Memory B cell (primary cell): ENCODE measurements around the gene VSTM4.

Experiments
- ATAC-seq: fragments of 150-1000 bp; cut with Tn5 transposase; 2 replicates; pipeline ENCODE4 v1.10.0; 2021; ENCODE audit warnings: low read depth, mild to moderate bottlenecking, moderate library complexity
- DNase-seq, 2 donors: peaks; one replicate each; pipeline ENCODE4 v3.0.0; 2022; ENCODE audit warnings: low spot score in 2 of 2
- H3K27ac Mint-ChIP-seq: one replicate; pipeline ENCODE4 v1.8.0; 2022; ENCODE audit warnings: mild to moderate bottlenecking, moderate library complexity, mixed read lengths
- H3K27me3 Mint-ChIP-seq: one replicate; pipeline ENCODE4 v1.8.0; 2022; ENCODE audit warnings: mixed read lengths
- H3K36me3 Mint-ChIP-seq: one replicate; pipeline ENCODE4 v1.8.0; 2022; ENCODE audit warnings: mild to moderate bottlenecking, mixed read lengths
- H3K4me1 Mint-ChIP-seq: one replicate; pipeline ENCODE4 v1.8.0; 2022; ENCODE audit warnings: mixed read lengths
- H3K4me3 Mint-ChIP-seq: one replicate; pipeline ENCODE4 v1.8.0; 2022; ENCODE audit warnings: mild to moderate bottlenecking, moderate library complexity, mixed read lengths
- H3K9me3 Mint-ChIP-seq: one replicate; pipeline ENCODE4 v1.8.0; 2022; ENCODE audit warnings: mixed read lengths

Gene VSTM4

DNA sequence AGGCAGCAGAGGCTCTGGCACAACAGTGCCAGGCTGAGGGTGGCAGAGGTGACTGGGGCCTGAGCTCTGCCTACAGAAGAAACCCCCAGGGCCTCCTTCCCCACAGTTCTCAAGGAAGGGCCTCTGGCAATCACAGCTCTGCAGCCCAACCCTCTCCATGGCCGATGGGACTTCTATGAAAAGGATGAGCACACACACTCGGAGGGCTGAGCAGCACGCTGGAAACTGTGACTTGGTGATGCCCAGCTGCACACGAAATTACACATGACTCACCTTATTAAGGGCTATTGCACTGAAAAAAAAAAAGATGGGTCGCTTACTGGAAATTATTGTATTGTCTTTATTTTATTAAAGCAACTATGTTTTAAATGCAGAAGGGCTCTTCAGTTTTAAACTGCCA, 132.7 kb downstream of the VSTM4 start:
- no peak overlapping the region for H3K4me3 Mint-ChIP-seq
- H3K27ac Mint-ChIP-seq: no peak overlapping the region
- H3K36me3 Mint-ChIP-seq: peaks cover 39% of the 10 kb centered on the region

DNA sequence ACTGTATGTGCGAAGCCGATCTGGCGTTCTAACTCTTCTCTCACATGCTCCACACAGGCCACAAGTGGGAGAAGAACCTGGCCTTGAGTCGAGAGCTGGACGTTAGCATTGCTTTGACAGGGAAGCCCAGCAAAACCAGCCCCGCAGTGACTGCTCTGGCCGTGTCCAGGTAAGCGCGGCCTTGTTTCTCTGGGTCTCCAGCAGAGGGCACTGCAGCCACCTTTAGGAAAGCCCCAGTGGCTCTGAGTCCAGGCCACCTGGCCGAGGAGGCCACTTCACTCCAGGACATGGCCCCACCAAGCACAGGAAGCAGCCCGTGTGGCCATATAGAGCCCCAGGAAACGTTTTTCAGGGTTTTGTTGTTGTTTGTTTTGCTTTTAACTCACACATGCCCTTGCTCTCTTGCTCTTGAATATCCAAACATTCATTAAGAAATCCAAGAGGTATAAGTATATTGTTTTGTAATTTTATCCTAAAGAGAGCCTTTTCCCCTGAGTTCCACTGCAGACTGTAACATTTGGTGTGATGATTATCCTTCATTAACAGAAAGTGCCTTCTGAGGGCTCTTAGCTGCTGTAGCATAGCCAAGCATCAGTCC, 133.9 kb downstream of the VSTM4 start:
- ATAC-seq (peak; percentile 57), DNase-seq (peak; percentile 25 to 54)
- no peak overlapping the region for H3K27ac Mint-ChIP-seq
- H3K4me3 Mint-ChIP-seq: no peak overlapping the region
- H3K4me1 Mint-ChIP-seq: peaks cover 3% of the 10 kb centered on the region
- no peaks in the 10 kb centered on the region for H3K9me3 Mint-ChIP-seq
- H3K36me3 Mint-ChIP-seq: peaks cover 48% of the 10 kb centered on the region
- no peaks in the 10 kb centered on the region for H3K27me3 Mint-ChIP-seq

More for the DNA sequence above, 132.7 kb downstream of the VSTM4 start:
- DNase-seq: no peak
- Mint-ChIP-seq H3K4me1 (peaks cover 3% of the 10 kb centered on the region), H3K27me3 (no peaks in the 10 kb centered on the region), H3K9me3 (no peaks in the 10 kb centered on the region)
- ATAC-seq: no peak

DNA sequence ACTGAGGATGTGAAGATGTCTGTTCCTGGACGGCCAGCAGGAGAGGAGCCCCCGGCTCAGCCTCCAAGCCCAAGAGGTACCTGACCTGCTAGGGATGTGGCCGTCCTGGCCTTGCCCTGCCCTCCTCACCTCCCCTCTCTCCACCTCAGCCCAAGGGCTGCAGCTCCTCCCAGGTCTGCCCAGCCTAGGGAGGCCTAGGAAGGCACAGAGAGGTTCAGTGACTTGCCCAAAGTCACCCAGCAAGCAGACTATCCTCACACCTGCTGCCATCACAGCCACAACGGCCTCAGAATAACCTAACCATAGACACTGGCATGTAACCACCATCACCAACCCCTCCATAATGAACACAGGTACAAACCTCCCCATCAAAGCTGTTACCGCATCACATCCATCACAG, 137.0 kb downstream of the VSTM4 start:
- Mint-ChIP-seq H3K4me1 (peaks cover 6% of the 10 kb centered on the region), H3K27ac (peak overlapping the region; percentile 54), H3K4me3 (no peak overlapping the region), H3K27me3 (no peaks in the 10 kb centered on the region), H3K36me3 (peaks cover 54% of the 10 kb centered on the region), H3K9me3 (no peaks in the 10 kb centered on the region)
- ATAC-seq: no peak
- DNase-seq: no peak

DNA sequence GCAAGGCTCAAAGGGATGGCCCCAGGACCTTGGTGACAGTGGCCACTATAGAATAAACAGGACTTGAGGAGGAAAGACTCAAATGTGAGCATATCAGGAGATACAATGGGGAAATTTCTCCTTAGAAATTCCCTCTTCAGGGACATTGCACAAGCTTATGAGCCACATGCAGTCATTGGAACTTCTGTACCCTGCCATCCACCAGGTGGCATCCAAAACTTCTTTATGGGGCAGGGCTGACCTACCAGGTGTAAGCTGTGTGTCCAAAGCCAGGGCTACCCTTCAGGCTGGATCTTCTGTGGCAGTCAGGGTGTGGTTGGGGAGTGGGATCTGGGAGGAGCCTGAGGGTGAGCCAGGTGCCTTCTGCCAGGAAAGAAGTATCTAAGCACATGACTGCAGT, 139.1 kb downstream of the VSTM4 start:
- H3K27ac Mint-ChIP-seq: peak overlapping the region; percentile 31
- no peaks in the 10 kb centered on the region for H3K9me3 Mint-ChIP-seq
- H3K4me3 Mint-ChIP-seq: no peak overlapping the region
- ATAC-seq: no peak
- peaks cover 6% of the 10 kb centered on the region for H3K4me1 Mint-ChIP-seq
- no peaks in the 10 kb centered on the region for H3K27me3 Mint-ChIP-seq
- peaks cover 55% of the 10 kb centered on the region for H3K36me3 Mint-ChIP-seq
- no peak for DNase-seq

DNA sequence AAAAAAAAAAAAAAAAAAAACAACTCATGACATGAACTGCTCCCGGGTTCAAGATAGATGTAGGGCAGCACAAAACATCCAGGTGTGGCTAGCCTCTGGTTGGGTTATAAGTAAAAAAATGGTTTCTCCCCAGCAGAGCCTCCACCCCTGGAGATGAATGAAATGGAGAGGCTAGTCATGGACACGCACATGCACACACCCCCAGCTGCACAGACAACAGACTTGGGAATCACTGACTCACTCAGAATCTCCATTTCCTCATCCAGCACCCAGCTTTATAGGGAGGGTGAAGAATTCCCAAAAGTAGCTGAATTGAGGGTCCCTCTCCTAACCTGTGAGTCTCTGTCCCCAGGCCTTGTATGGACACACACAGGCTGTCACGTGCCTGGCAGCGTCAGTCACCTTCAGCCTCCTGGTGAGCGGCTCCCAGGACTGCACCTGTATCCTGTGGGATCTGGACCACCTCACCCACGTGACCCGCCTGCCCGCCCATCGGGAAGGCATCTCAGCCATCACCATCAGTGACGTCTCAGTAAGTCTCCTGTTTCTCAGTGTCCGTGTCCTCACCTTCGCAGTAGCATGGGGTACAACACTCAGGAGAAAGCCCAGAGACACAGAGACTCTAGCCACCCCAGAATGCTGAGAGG, 140.7 kb downstream of the VSTM4 start:
- DNase-seq: no peak
- H3K36me3 Mint-ChIP-seq: peaks cover 59% of the 10 kb centered on the region
- H3K27ac Mint-ChIP-seq: peak overlapping the region; percentile 31
- H3K4me3 Mint-ChIP-seq: no peak overlapping the region
- no peak for ATAC-seq
- no peaks in the 10 kb centered on the region for H3K9me3 Mint-ChIP-seq
- H3K4me1 Mint-ChIP-seq: peaks cover 6% of the 10 kb centered on the region
- H3K27me3 Mint-ChIP-seq: no peaks in the 10 kb centered on the region

DNA sequence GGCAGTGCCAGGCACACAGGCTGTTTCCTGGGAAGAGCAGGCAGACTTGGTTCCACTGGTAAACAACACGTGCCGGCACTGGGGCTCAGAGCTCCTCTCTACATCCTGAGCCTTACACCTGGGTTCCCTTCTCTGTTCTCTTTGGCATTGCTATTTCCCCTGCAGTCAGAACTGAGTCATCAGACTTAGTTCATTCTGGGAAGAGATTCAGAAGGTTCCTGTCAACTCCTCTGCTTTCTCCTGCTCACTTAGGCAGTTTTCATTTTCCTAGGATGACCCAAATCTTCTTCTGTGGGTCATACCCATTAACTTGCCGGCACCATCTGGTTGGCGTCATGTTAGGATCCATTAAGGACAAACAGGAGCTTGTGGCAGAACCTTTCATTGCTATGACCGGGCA, 142.3 kb downstream of the VSTM4 start:
- Mint-ChIP-seq H3K4me3 (no peak overlapping the region), H3K4me1 (peaks cover 3% of the 10 kb centered on the region), H3K9me3 (no peaks in the 10 kb centered on the region), H3K36me3 (peaks cover 53% of the 10 kb centered on the region), H3K27me3 (no peaks in the 10 kb centered on the region), H3K27ac (peak overlapping the region; percentile 4)
- ATAC-seq (no peak), DNase-seq (no peak)

DNA sequence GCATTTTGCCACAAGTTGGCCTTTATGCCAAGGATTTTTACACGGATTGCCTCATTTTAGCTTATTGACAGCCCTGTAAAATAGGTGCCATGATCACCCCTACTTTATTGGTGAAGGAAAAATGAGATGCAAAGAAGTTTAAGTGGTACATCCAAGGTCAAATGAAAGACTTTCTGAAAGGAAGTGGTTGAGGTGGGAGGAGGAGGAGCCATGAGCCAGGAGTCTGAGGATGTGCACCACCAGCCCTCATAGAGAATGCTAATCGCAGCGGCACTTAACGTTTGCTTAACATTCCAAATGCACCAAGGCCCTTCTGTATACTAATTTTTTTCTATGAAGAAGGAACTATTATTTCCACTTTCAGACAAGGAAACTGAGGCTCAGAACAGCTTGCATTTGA, 144.7 kb downstream of the VSTM4 start:
- Mint-ChIP-seq H3K27me3 (no peaks in the 10 kb centered on the region), H3K4me1 (peaks cover 8% of the 10 kb centered on the region), H3K4me3 (no peak overlapping the region), H3K27ac (no peak overlapping the region), H3K36me3 (peaks cover 51% of the 10 kb centered on the region), H3K9me3 (no peaks in the 10 kb centered on the region)
- DNase-seq (no peak), ATAC-seq (no peak)

DNA sequence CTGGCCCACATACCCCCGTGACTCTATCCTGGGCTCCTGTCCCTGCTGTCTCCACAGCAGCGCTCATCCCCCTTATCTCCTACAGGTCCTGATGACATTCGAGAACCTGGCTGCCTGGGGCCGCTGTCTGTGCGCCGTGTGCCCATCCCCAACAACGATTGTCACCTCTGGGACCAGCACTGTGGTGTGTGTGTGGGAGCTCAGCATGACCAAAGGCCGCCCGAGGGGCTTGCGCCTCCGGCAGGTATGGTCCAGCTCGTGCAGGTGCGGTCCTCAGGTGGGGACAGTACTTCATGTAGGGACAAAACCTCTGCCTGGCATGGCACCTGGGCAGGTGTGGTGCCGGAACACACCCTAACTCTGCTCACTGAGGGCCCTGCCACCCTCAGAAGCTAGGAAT, 145.3 kb downstream of the VSTM4 start:
- Mint-ChIP-seq H3K4me1 (peaks cover 6% of the 10 kb centered on the region), H3K27ac (no peak overlapping the region), H3K27me3 (no peaks in the 10 kb centered on the region), H3K36me3 (peaks cover 52% of the 10 kb centered on the region), H3K9me3 (no peaks in the 10 kb centered on the region), H3K4me3 (no peak overlapping the region)
- no peak for DNase-seq
- ATAC-seq: no peak

DNA sequence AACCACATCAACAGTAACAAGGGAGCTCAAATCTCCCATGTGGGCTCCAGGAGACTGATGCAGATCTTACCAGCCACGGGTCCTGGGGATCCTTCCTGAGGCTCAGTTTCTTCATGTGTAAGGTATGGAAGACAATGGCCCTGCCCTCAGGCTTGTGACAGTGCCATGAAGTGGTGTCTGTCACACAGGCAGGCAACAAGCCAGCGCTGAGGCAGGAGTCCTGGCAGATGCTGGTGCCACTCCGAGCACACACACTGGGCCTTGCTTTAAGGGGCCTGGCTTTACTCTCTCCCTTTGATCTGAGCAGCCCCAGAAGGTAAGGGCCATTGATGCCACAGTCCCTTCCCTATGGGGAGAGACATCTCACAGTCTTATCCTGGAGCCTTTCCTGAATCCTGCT, 147.3 kb downstream of the VSTM4 start:
- Mint-ChIP-seq H3K27ac (no peak overlapping the region), H3K27me3 (no peaks in the 10 kb centered on the region), H3K36me3 (peaks cover 50% of the 10 kb centered on the region), H3K9me3 (no peaks in the 10 kb centered on the region), H3K4me1 (peaks cover 6% of the 10 kb centered on the region), H3K4me3 (no peak overlapping the region)
- ATAC-seq (no peak), DNase-seq (no peak)

DNA sequence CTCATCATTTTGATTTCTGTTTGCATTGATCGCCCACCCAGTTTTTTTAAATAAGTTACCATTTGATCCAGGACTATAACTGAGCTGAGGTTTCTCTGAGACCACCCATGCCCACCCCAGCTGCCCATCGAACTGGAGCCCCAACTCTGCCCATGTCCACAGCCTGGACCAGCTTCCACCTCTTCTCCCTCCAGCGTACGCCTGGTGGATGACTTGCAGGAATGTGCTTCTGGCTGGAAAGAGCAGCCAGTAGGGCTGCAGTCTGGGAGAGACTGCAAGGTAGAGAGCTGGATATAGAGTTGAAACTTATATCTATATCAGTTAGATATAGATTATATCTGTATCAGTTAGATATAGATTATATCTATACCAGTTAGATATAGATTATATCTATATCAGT, 149.9 kb downstream of the VSTM4 start:
- Mint-ChIP-seq H3K4me1 (peaks cover 6% of the 10 kb centered on the region), H3K9me3 (no peaks in the 10 kb centered on the region), H3K36me3 (peaks cover 50% of the 10 kb centered on the region), H3K27me3 (no peaks in the 10 kb centered on the region), H3K27ac (peak overlapping the region; percentile 57), H3K4me3 (no peak overlapping the region)
- no peak for DNase-seq
- ATAC-seq: no peak
